OCI-LY1 (cell line): ENCODE results near the gene LMLN.
"Not testable (repeated sequence)": the region's sequence is repeated elsewhere in the genome, so short reads cannot be mapped to it uniquely, and the experiment has no call there.

Experiments
- CTCF ChIP-seq: fragments of 200-600 bp; sonication (generic), shearing (Covaris generic); IDR thresholded peaks from 2 replicates; pipeline ENCODE4 v1.5.1; 2017; ENCODE audit warnings: mild to moderate bottlenecking, antibody characterized with exemption, low read length, moderate library complexity, mixed read lengths
- EZH2 ChIP-seq: fragments of 200-600 bp; sonication (generic), shearing (Covaris generic); IDR thresholded peaks from 2 replicates; pipeline ENCODE4 v1.8.0; 2017; ENCODE audit warnings: borderline replicate concordance, mixed run types, mild to moderate bottlenecking, antibody characterized with exemption, low read length, moderate library complexity, mixed read lengths

DNA sequence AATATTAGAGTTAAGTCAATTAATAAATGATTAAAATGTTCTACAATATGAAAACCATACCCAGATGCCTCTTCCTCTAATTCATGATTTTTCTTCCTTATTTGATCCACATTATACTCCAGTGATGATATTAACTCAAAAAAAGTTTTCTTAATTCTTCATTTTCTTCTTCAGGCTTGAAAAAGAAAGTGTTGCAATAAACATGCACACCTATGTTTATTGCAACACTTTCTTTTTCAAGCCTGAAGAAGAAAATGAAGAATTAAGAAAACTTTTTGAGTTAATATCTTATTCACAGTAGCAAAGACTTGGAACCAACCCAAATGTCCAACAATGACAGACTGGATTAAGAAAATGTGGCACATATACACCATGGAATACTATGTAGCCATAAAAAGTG is 93.4 kb downstream of the LMLN start:
- TF ChIP-seq CTCF, EZH2: not testable (repeated sequence)
